Fibroblast of lung (primary cell): ENCODE measurements around the gene MEX3A. TPM values are rescaled to one million over a fixed set of nuclear protein-coding genes. Genes with fewer than 3 reads are reported as not detected.

Experiments
- DNase-seq, 2 donors: peaks; one replicate each; pipeline versions ENCODE4 v3.0.0 to v3.0.0-alpha.2; 2010; ENCODE audit warnings: low read depth in 2 of 2
- H2AFZ ChIP-seq: 2 replicates; pipeline ENCODE4 v1.5.1; 2012; ENCODE audit warnings: low read length, control low read depth, inconsistent platforms
- H3K27ac ChIP-seq: 2 replicates; pipeline ENCODE4 v1.5.1; 2011; ENCODE audit warnings: low read length, control low read depth; ENCODE audit not compliant: insufficient read depth
- H3K27me3 ChIP-seq: 2 replicates; pipeline ENCODE4 v1.5.1; 2011; ENCODE audit warnings: mild to moderate bottlenecking, low read length; ENCODE audit not compliant: control insufficient read depth, insufficient read depth
- H3K36me3 ChIP-seq: 2 replicates; pipeline ENCODE4 v1.5.1; 2011; ENCODE audit warnings: low read length; ENCODE audit not compliant: control insufficient read depth, insufficient read depth
- H3K4me1 ChIP-seq: 2 replicates; pipeline ENCODE4 v1.5.1; 2011; ENCODE audit warnings: low read length; ENCODE audit not compliant: control insufficient read depth, insufficient read depth; ENCODE audit errors: extremely low read depth
- H3K4me2 ChIP-seq: 2 replicates; pipeline ENCODE4 v1.5.1; 2011; ENCODE audit warnings: low read length, control low read depth; ENCODE audit not compliant: insufficient read depth; ENCODE audit errors: extremely low read depth
- H3K4me3 ChIP-seq, 4 experiments: fragments of 200-600 bp in 1 of 4; sonication (generic) in 1 of 4; replicated peaks in 1 of 4; 2 replicates each; pipeline ENCODE4 v1.5.1; 2011 to 2016; ENCODE audit warnings: low read length in 4 of 4, low read depth in 3 of 4, mild to moderate bottlenecking in 3 of 4, control low read depth in 2 of 4, inconsistent platforms in 1 of 4, mixed read lengths in 1 of 4; ENCODE audit not compliant: insufficient read depth in 1 of 4; ENCODE audit errors: control extremely low read depth in 1 of 4
- H3K79me2 ChIP-seq: 2 replicates; pipeline ENCODE4 v1.5.1; 2012; ENCODE audit warnings: mild to moderate bottlenecking, low read length, inconsistent platforms; ENCODE audit not compliant: control insufficient read depth, insufficient read depth
- H3K9ac ChIP-seq: 2 replicates; pipeline ENCODE4 v1.5.1; 2011; ENCODE audit warnings: mild to moderate bottlenecking, low read length, control low read depth; ENCODE audit not compliant: insufficient read depth
- H3K9me3 ChIP-seq: 2 replicates; pipeline ENCODE4 v1.5.1; 2012; ENCODE audit warnings: low read depth, low read length; ENCODE audit not compliant: control insufficient read depth, insufficient read depth
- H4K20me1 ChIP-seq: 2 replicates; pipeline ENCODE4 v1.5.1; 2011; ENCODE audit warnings: low read length; ENCODE audit not compliant: control insufficient read depth, insufficient read depth; ENCODE audit errors: extremely low read depth
- EZH2 ChIP-seq: IDR thresholded peaks from 2 replicates; pipeline ENCODE4 v1.5.1; 2012; ENCODE audit warnings: low read length, control low read depth, mild to moderate bottlenecking; ENCODE audit errors: missing control alignments
- polyA plus RNA-seq, 2 donors: library from polyadenylated mRNA; depleted of rRNA in 1 of 2; stranded (reverse) in 1 of 2; unstranded in 1 of 2; fragments of >200 nt; gene quantifications; 2 replicates each; pipeline ENCODE4 v1.2.1, GENCODE V29; 2011 to 2012; ENCODE audit warnings: missing spikeins in 1 of 2
- total RNA-seq: library from RNA; depleted of rRNA; stranded (reverse); fragments of >200 nt; gene quantifications from 2 replicates; pipeline ENCODE4 v1.2.1, GENCODE V29; 2014
- TF ChIP-seq, protein P1 (sequence below), 2 donors: IDR thresholded peaks in 1 of 2; conservative IDR thresholded peaks in 1 of 2; 1 replicate in 1 of 2; 2 replicates in 1 of 2; pipeline ENCODE4 v1.5.1; 2011 to 2012; ENCODE audit warnings: low read length in 2 of 2, control low read depth in 1 of 2, inconsistent platforms in 1 of 2, low read depth in 1 of 2, mild to moderate bottlenecking in 1 of 2

MEX3A gene
- total and polyA plus RNA-seq, 2 donors (not counting 1 experiment from before 2014, with no cell fraction given): 0.96 to 1.7 TPM

DNA sequence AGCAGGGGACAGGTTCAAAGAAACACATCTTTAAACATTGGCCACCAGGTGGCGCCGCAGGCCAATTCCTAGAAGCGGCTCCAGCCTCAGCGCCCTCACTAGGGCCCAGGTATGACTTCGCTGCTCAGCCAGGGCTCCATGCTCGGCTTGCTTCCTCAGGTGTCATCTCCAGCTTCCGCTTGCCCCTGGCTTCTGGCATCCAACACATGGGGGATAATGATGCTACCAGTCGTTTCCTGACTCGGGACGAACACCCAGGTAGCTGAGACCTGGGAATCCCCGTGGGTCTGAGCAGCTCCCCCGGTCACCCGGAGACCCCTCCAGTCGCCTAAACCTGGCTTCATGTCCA lies 8.5 kb upstream of the MEX3A start:
- H3K4me3 ChIP-seq: no peak overlapping the region
- no peak for TF ChIP-seq EZH2
- TF ChIP-seq, protein P1, sequence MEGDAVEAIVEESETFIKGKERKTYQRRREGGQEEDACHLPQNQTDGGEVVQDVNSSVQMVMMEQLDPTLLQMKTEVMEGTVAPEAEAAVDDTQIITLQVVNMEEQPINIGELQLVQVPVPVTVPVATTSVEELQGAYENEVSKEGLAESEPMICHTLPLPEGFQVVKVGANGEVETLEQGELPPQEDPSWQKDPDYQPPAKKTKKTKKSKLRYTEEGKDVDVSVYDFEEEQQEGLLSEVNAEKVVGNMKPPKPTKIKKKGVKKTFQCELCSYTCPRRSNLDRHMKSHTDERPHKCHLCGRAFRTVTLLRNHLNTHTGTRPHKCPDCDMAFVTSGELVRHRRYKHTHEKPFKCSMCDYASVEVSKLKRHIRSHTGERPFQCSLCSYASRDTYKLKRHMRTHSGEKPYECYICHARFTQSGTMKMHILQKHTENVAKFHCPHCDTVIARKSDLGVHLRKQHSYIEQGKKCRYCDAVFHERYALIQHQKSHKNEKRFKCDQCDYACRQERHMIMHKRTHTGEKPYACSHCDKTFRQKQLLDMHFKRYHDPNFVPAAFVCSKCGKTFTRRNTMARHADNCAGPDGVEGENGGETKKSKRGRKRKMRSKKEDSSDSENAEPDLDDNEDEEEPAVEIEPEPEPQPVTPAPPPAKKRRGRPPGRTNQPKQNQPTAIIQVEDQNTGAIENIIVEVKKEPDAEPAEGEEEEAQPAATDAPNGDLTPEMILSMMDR (conservative IDR thresholded peaks at IDR 0.05 in 1 of 2, IDR thresholded peaks at IDR 0.05 in 1 of 2; ENCODE audit: low read depth in 1 of 2, low read length in 2 of 2): peak; percentile 63 to 69
- H3K79me2 ChIP-seq: no peaks in the 10 kb centered on the region
- no peaks in the 10 kb centered on the region for H4K20me1 ChIP-seq
- peaks cover 3% of the 10 kb centered on the region for H3K4me1 ChIP-seq
- H3K4me2 ChIP-seq: no peak overlapping the region
- no peak overlapping the region for H3K27ac ChIP-seq
- H2AFZ ChIP-seq: no peak overlapping the region
- no peaks in the 10 kb centered on the region for H3K9me3 ChIP-seq
- no peaks in the 10 kb centered on the region for H3K36me3 ChIP-seq
- no peak overlapping the region for H3K9ac ChIP-seq
- H3K27me3 ChIP-seq: no peaks in the 10 kb centered on the region
- DNase-seq: peak; percentile 61 to 78

DNA sequence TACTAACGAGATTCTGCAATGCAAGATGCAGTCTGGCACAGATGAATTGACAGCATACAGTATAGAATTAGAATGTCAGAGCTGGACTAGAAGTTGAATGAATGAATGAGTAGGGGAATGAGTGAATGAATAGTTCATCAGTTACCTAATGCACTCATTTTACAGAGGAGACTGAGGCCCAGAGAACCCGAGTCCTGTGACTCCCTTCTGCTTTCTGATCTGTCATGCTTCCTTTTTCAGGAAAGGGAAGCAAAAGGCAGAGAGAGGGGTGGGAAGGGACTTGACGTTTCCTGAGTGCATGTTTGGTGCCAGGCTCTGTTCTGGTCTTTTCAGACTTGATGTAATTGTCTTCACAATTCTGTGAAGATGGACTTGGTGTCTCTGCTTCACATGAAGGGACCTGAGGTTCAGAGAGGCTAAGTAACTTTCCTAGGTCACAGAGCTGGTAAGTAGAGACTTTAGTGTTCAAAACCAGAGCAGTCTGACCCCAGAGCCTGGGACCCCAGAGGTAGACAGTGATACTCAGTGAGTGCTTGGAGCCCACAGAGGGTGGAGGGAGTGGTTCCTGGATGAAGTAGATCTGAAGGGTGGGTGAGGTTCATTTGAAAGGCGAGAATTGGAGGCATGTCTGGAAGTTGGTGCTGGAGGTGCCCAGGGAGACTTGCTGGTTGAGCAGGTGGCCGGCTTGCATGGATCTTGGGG lies 8.0 kb upstream of the MEX3A start:
- H3K27me3 ChIP-seq: no peaks in the 10 kb centered on the region
- no peak for DNase-seq
- no peak overlapping the region for H3K9ac ChIP-seq
- H2AFZ ChIP-seq: no peak overlapping the region
- H3K36me3 ChIP-seq: no peaks in the 10 kb centered on the region
- no peak for TF ChIP-seq EZH2
- TF ChIP-seq, protein P1 (conservative IDR thresholded peaks at IDR 0.05 in 1 of 2, IDR thresholded peaks at IDR 0.05 in 1 of 2; ENCODE audit: low read depth in 1 of 2, low read length in 2 of 2): no peak
- H3K4me3 ChIP-seq: no peak overlapping the region
- H3K79me2 ChIP-seq: no peaks in the 10 kb centered on the region
- no peak overlapping the region for H3K27ac ChIP-seq
- peaks cover 3% of the 10 kb centered on the region for H3K4me1 ChIP-seq
- no peaks in the 10 kb centered on the region for H3K9me3 ChIP-seq
- no peaks in the 10 kb centered on the region for H4K20me1 ChIP-seq
- H3K4me2 ChIP-seq: no peak overlapping the region

DNA sequence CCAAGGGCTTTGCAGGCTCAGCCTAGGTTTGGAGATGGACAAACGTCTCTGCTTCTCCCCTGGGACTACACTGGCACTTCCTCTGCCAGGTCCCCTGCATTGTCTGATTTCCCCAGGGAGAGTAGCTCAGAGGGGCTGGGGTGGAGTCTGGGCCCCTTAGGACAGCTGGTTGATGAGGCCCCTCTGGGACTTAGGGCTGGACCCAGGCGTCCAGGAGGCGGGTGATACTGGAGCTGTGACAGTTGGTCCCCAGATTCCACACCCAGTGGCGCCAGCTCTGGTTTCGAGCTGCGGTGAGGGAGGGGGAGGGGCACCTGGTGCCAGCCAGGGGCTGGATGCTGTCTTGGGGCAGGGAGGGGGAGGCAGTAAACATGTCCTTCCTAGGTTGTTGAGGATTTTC lies 7.4 kb upstream of the MEX3A start:
- no peak overlapping the region for H2AFZ ChIP-seq
- TF ChIP-seq, protein P1 (conservative IDR thresholded peaks at IDR 0.05 in 1 of 2, IDR thresholded peaks at IDR 0.05 in 1 of 2; ENCODE audit: low read depth in 1 of 2, low read length in 2 of 2): no peak
- no peak for TF ChIP-seq EZH2
- H3K27me3 ChIP-seq: no peaks in the 10 kb centered on the region
- no peaks in the 10 kb centered on the region for H3K9me3 ChIP-seq
- H3K27ac ChIP-seq: no peak overlapping the region
- H3K4me2 ChIP-seq: no peak overlapping the region
- no peaks in the 10 kb centered on the region for H4K20me1 ChIP-seq
- H3K9ac ChIP-seq: no peak overlapping the region
- H3K79me2 ChIP-seq: no peaks in the 10 kb centered on the region
- H3K4me3 ChIP-seq: no peak overlapping the region
- H3K36me3 ChIP-seq: no peaks in the 10 kb centered on the region
- no peak for DNase-seq
- H3K4me1 ChIP-seq: peaks cover 3% of the 10 kb centered on the region
